GM12878 (cell line): Measurements from ENCODE around the gene FCER2. TPM values are rescaled to one million over a fixed set of nuclear protein-coding genes. Genes with fewer than 3 reads are reported as not detected.

Experiments used
- BACH1 ChIP-seq: fragments of 450-650 bp; IDR thresholded peaks from 2 replicates; pipeline ENCODE4 v1.6.1; 2017; ENCODE audit warnings: mild to moderate bottlenecking, borderline replicate concordance
- CEBPZ ChIP-seq: fragments of 150-350 bp; IDR thresholded peaks from 2 replicates; pipeline ENCODE4 v1.6.1; 2016; ENCODE audit warnings: low read depth, low read length
- MEF2B ChIP-seq: fragments of 450-650 bp; IDR thresholded peaks from 2 replicates; pipeline ENCODE4 v1.6.1; 2018; ENCODE audit warnings: mild to moderate bottlenecking, moderate library complexity; ENCODE audit not compliant: partially characterized antibody, poor library complexity, severe bottlenecking
- NKRF ChIP-seq: fragments of 450-650 bp; conservative IDR thresholded peaks from 2 replicates; pipeline ENCODE4 v1.6.1; 2017; ENCODE audit warnings: mild to moderate bottlenecking, moderate library complexity
- PKNOX1 ChIP-seq: fragments of 450-650 bp; IDR thresholded peaks from 2 replicates; pipeline ENCODE4 v1.6.1; 2016; ENCODE audit warnings: mild to moderate bottlenecking
- RELA ChIP-seq: fragments of 450-650 bp; IDR thresholded peaks from 2 replicates; pipeline ENCODE4 v1.8.0; 2014; ENCODE audit warnings: borderline replicate concordance; ENCODE audit not compliant: partially characterized antibody
- REST ChIP-seq: IDR thresholded peaks from 2 replicates; pipeline ENCODE4 v1.6.1; 2012; ENCODE audit warnings: mild to moderate bottlenecking, low read depth, low read length
- ZBTB4 ChIP-seq: fragments of 450-650 bp; formaldehyde crosslinking; IDR thresholded peaks from 2 replicates; pipeline ENCODE4 v1.4.0; 2022; ENCODE audit warnings: mild to moderate bottlenecking, moderate library complexity
- ZBTB40 ChIP-seq: fragments of 450-650 bp; IDR thresholded peaks from 2 replicates; pipeline ENCODE4 v1.6.1; 2016; ENCODE audit warnings: mild to moderate bottlenecking, moderate library complexity, borderline replicate concordance
- ZNF24 ChIP-seq: fragments of 450-650 bp; IDR thresholded peaks from 2 replicates; pipeline ENCODE4 v1.6.1; 2017; ENCODE audit warnings: antibody characterized with exemption, mild to moderate bottlenecking
- polyA plus RNA-seq, 11 experiments: library from polyadenylated mRNA; depleted of rRNA in 4 of 11; unstranded in 6 of 11; stranded (reverse) in 5 of 11; fragments of >200 nt; fragmentation: Nextera tagmentation in 4 of 11; fragmentation: Illumina TruSeq in 1 of 11; extraction: Ambion mirVana in 4 of 11; extraction: Trizol in 1 of 11; gene quantifications; 1 replicate in 1 of 11; 2 replicates in 10 of 11; pipeline versions ENCODE4 v1.2.1 to v1.2.3, GENCODE V29; 2011 to 2016; ENCODE audit warnings: inconsistent platforms in 2 of 11, missing spikeins in 2 of 11, low read depth in 1 of 11
- total RNA-seq, 4 experiments: library from RNA; depleted of rRNA in 3 of 4; stranded (reverse); fragments of >200 nt in 3 of 4; fragmentation: Illumina TruSeq in 1 of 4; extraction: Trizol in 1 of 4; gene quantifications; 2 replicates each; pipeline versions ENCODE4 v1.2.1 to v1.2.3, GENCODE V29; 2013 to 2021

Gene FCER2
- total and polyA plus RNA-seq, 10 of the 15 experiments (the other 5 are each of a cell fraction or from before 2014, with no cell fraction given), result 44.0 to 424 (median 241) TPM

- TF ChIP-seq CEBPZ (no peak), NKRF (no peak), REST (no peak), ZBTB40 (no peak), MEF2B (peak; percentile 65), PKNOX1 (no peak; the same call in 1 of the 2 replicates), RELA (no peak), ZNF24 (no peak), ZBTB4 (CRISPR knock-in tag) (no peak), BACH1 (peak; percentile 55; the same call in 1 of the 2 replicates)
Observed at GRCh38 chr19:7652061-7652641, 49.8 kb downstream of the FCER2 start (continued).
